ENCODE data around the gene KDM4C. TPM values are rescaled to one million over a fixed set of nuclear protein-coding genes. Genes with fewer than 3 reads are reported as not detected.

KDM4C gene
- total and polyA plus RNA-seq, 2 of the 13 experiments (the other 11 are each of a cell fraction or from before 2014, with no cell fraction given), result 19.4 to 23.6 TPM

DNA sequence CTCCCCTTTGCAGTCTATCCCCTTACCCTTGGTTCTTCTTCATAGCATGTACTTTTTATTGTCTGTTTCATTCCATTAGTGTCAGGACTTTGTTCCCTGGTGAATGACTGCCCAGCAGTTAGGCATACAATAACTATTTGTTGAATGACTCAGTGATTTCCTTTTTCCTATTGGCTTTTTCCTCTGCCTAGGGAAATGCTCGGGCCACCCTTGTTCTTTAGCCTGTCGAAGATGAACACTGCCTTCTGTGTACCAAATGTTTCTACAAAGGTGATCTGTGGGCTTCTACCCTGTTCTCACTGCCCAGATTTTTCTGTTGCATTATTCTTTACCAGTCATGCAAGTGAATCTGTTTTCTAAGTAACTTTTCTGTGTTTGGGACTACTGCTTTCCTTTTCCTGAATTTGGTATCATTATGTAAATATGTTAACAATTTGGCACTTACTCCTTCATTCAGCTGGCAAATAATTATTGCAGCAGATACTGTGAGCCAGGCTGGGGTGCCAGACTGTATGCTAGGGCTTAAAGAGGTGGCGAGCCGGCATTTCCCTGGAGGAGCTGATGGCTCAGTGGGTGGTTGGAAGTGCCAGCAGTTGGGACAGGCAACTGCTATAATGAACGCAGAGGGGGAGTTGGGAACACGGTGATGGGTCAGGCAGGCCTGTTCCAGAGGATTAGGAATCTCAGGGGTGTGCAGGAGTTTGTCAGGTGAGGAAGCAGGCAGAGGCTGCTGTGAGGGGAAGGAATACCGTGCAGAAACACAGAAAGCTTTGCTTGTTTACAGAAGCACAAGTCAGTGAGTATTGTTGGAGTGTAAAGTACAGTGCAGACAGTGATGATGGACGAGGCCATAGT lies 30.6 kb downstream of the KDM4C start (continued):
- no peak for TF ChIP-seq ZUFSP (CRISPR knock-in tag; IDR thresholded peaks at IDR 0.05; ENCODE audit: borderline replicate concordance)
- 0 out of 2 replicates have a peak, but pooled peaks have one; percentile 46 for TF ChIP-seq ZNF775 (CRISPR knock-in tag; IDR thresholded peaks at IDR 0.05; ENCODE audit: borderline replicate concordance)
- no peak for TF ChIP-seq ATM (IDR thresholded peaks at IDR 0.05; ENCODE audit: borderline replicate concordance)
- no peak for TF ChIP-seq TP53 (CRISPR knock-in tag; conservative IDR thresholded peaks at IDR 0.05)
- TF ChIP-seq ZNF280D (CRISPR knock-in tag; IDR thresholded peaks at IDR 0.05), result peak; percentile 33; the same call in 1 of the 2 replicates
- no peak for TF ChIP-seq ZNF232 (CRISPR knock-in tag; IDR thresholded peaks at IDR 0.05; ENCODE audit: borderline replicate concordance)
- TF ChIP-seq ZNF678 (CRISPR knock-in tag; IDR thresholded peaks at IDR 0.05), result no peak
- TF ChIP-seq ZNF720 (CRISPR knock-in tag; IDR thresholded peaks at IDR 0.05), result no peak
- TF ChIP-seq, protein P1, sequence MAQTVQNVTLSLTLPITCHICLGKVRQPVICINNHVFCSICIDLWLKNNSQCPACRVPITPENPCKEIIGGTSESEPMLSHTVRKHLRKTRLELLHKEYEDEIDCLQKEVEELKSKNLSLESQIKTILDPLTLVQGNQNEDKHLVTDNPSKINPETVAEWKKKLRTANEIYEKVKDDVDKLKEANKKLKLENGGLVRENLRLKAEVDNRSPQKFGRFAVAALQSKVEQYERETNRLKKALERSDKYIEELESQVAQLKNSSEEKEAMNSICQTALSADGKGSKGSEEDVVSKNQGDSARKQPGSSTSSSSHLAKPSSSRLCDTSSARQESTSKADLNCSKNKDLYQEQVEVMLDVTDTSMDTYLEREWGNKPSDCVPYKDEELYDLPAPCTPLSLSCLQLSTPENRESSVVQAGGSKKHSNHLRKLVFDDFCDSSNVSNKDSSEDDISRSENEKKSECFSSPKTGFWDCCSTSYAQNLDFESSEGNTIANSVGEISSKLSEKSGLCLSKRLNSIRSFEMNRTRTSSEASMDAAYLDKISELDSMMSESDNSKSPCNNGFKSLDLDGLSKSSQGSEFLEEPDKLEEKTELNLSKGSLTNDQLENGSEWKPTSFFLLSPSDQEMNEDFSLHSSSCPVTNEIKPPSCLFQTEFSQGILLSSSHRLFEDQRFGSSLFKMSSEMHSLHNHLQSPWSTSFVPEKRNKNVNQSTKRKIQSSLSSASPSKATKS (CRISPR knock-in tag; IDR thresholded peaks at IDR 0.05), result no peak
- no peak for TF ChIP-seq SMC3 (IDR thresholded peaks at IDR 0.05; ENCODE audit: low read length)
- no peak for TF ChIP-seq ZNF563 (CRISPR knock-in tag; IDR thresholded peaks at IDR 0.05)
- TF ChIP-seq, protein P2, sequence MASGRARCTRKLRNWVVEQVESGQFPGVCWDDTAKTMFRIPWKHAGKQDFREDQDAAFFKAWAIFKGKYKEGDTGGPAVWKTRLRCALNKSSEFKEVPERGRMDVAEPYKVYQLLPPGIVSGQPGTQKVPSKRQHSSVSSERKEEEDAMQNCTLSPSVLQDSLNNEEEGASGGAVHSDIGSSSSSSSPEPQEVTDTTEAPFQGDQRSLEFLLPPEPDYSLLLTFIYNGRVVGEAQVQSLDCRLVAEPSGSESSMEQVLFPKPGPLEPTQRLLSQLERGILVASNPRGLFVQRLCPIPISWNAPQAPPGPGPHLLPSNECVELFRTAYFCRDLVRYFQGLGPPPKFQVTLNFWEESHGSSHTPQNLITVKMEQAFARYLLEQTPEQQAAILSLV (CRISPR knock-in tag; IDR thresholded peaks at IDR 0.05; ENCODE audit: borderline replicate concordance), result no peak
- no peak for TF ChIP-seq ZNF251 (CRISPR knock-in tag; IDR thresholded peaks at IDR 0.05)
- no peak for TF ChIP-seq ZFP36 (IDR thresholded peaks at IDR 0.05; ENCODE audit: borderline replicate concordance, low read depth, low read length, partially characterized antibody)
- TF ChIP-seq ZNF772 (CRISPR knock-in tag; IDR thresholded peaks at IDR 0.05), result peak; percentile 77
- TF ChIP-seq ADNP (CRISPR knock-in tag; IDR thresholded peaks at IDR 0.05), result no peak
- TF ChIP-seq ZNF160 (CRISPR knock-in tag; IDR thresholded peaks at IDR 0.05), result no peak
- TF ChIP-seq, protein P3, sequence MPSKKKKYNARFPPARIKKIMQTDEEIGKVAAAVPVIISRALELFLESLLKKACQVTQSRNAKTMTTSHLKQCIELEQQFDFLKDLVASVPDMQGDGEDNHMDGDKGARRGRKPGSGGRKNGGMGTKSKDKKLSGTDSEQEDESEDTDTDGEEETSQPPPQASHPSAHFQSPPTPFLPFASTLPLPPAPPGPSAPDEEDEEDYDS (CRISPR knock-in tag; IDR thresholded peaks at IDR 0.05), result peak; percentile 73
- 0 out of 2 replicates have a peak, but pooled peaks have one; percentile 27 for TF ChIP-seq SOX13 (IDR thresholded peaks at IDR 0.05)
- peak in 1 of 2 experiments; percentile 90; a peak in 2 of 4 replicates for TF ChIP-seq SOX13 (CRISPR knock-in tag; conservative IDR thresholded peaks at IDR 0.05 in 1 of 2, IDR thresholded peaks at IDR 0.05 in 1 of 2)
